HG03159 (cell line): ENCODE data around the gene GOSR2.
"Not testable (repeated sequence)": the region's sequence is repeated elsewhere in the genome, so short reads cannot be mapped to it uniquely, and the experiment has no call there.

ENCODE experiments used
- ATAC-seq: cut with Tn5 transposase; IDR thresholded peaks from one replicate; pipeline ENCODE4 v1.9.1; 2021; ENCODE audit warnings: mild to moderate bottlenecking, moderate library complexity; ENCODE audit not compliant: unreplicated experiment

The GOSR2 gene

GRCh38 chr17:46892192-46892703 is 30.7 kb upstream of the GOSR2 start:
- ATAC-seq: no peak

GRCh38 chr17:46894024-46894423 is 28.9 kb upstream of the GOSR2 start:
- ATAC-seq: no peak

GRCh38 chr17:46894476-46895151 is 28.3 kb upstream of the GOSR2 start:
- no peak for ATAC-seq

GRCh38 chr17:46895171-46895570 is 27.8 kb upstream of the GOSR2 start:
- no peak for ATAC-seq

- no peak for ATAC-seq
These were observed 26.0 kb upstream of the GOSR2 start for GRCh38 chr17:46896991-46897390.

- ATAC-seq: no peak
These were observed 24.6 kb upstream of the GOSR2 start for GRCh38 chr17:46898364-46898763.

GRCh38 chr17:46898860-46899259 is 24.1 kb upstream of the GOSR2 start:
- no peak for ATAC-seq

GRCh38 chr17:46901291-46901690 is 21.7 kb upstream of the GOSR2 start:
- ATAC-seq: no peak

GRCh38 chr17:46903762-46904672 is 18.9 kb upstream of the GOSR2 start:
- ATAC-seq: no peak

- no peak for ATAC-seq
These were observed 14.8 kb upstream of the GOSR2 start for GRCh38 chr17:46908068-46908737.

GRCh38 chr17:46910179-46910927 is 12.6 kb upstream of the GOSR2 start:
- ATAC-seq: no peak

GRCh38 chr17:46911311-46911710 is 11.6 kb upstream of the GOSR2 start:
- no peak for ATAC-seq

GRCh38 chr17:46915596-46915995 is 7.4 kb upstream of the GOSR2 start:
- no peak for ATAC-seq

GRCh38 chr17:46916211-46916610 is 6.7 kb upstream of the GOSR2 start:
- no peak for ATAC-seq

GRCh38 chr17:46916623-46917022 is 6.3 kb upstream of the GOSR2 start:
- no peak for ATAC-seq

- no peak for ATAC-seq
These were observed 5.9 kb upstream of the GOSR2 start for GRCh38 chr17:46917041-46917440.

- no peak for ATAC-seq
These were observed 5.4 kb upstream of the GOSR2 start for GRCh38 chr17:46917516-46917915.

GRCh38 chr17:46921962-46922361 is 998 bp upstream of the GOSR2 start:
- not testable (repeated sequence) for ATAC-seq

GRCh38 chr17:46922487-46922803 is 515 bp upstream of the GOSR2 start:
- peak; percentile 11 for ATAC-seq

- no peak for ATAC-seq
These were observed 2.4 kb downstream of the GOSR2 start for GRCh38 chr17:46925185-46925868.
